ENCODE results near the gene SUCO.
"Not testable (repeated sequence)": the region's sequence is repeated elsewhere in the genome, so short reads cannot be mapped to it uniquely, and the experiment has no call there.

Gene SUCO

DNA sequence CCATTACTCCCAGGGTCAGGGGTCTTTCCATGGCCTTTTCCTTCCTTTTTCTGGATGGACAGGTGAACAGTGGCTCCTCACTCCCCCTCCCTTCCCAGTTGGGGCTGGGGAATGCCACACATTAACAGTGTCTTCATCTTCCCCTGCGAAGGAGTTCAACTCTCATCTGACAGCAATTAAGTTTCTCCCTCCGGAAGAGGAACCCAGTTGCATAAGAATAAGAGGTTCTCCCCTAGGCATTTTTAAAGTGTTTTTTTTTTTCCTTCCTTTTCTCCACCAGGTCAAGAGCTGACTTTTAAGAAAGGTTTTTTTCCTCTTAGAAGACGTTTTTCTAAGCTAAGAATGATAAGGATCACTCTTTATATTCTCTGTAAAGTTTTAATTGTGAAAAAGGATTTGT is 83.7 kb downstream of the SUCO start:
- DNase-seq = no peak

- DNase-seq = not testable (repeated sequence)
These were observed 87.7 kb downstream of the SUCO start for GRCh38 chr1:172620603-172621002.

DNA sequence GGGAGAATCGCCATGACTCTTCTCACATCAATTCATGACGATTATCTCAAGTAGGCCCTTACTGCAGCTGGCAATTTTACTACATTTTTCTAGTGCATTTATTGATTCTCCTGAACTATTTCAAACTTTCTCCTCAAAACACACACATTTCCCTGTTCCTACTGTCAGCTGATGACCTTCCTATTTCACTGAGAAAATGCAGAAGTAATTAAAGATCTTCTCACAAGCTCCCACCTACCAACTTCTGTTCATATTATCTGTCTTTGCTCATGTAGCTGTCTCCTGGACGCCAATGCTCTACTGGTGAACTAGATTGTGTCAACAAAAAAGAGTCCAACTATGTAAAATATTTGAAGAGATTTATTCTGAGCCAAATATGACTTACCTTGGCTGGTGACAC is 89.6 kb downstream of the SUCO start:
- DNase-seq = no peak

- no peak for DNase-seq
These were observed 90.8 kb downstream of the SUCO start for GRCh38 chr1:172623748-172624147.

DNA sequence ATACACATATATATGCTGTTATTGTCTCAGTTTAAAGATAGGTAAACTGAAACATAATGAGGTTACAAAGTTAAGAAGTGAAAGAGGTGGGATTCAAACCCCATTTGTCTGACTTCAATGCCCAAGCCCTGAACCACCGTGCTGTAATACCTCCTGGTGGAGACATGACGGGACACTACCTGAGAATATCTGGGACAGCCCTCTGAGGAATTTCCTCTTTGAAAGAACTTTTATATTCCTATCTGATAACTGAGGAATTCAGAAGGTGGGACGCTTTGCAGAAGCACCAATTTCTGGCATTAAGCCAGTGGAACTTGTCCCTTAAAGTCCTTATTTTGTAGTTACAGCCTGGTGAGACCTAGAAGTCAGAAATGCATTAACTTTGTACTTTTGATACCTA is 93.9 kb downstream of the SUCO start:
- DNase-seq = no peak

DNA sequence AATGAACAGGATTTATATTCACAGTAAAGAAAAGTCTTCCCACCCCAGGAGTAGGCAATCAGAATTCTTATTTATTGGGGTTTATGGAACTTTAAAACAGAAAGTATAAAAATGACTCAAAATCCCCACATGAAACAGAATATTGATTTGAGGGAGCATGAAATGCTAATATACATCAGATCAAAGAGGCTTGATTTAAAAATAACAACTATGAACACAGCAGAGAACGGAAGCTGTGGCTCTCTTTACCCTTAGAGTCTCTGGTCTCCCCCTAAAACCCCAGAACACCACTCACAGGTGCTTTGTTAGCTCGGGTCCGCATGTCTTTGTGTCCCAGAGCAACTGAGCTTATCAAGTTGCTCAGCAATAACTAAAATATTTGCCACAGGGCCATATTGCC is 94.8 kb downstream of the SUCO start:
- no peak for DNase-seq

DNA sequence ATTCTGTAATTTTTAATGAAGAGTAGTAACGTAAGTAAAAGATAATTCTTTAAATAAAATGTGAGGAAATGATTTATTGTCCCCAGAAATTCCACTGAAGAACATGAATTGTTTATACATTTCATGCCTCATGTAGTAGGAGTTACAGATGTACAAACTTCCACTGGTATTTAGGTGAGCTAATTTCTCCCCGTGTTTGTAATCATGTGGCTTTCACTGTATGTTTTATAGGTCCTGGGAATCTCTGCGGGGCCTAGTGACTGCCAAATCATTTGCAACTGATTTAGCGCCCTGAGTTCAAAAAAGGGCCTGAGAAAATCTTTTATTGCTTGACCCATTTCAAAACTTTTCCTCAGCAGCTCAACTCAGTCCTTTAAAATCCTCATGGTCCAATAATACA is 95.5 kb downstream of the SUCO start:
- DNase-seq = no peak

DNA sequence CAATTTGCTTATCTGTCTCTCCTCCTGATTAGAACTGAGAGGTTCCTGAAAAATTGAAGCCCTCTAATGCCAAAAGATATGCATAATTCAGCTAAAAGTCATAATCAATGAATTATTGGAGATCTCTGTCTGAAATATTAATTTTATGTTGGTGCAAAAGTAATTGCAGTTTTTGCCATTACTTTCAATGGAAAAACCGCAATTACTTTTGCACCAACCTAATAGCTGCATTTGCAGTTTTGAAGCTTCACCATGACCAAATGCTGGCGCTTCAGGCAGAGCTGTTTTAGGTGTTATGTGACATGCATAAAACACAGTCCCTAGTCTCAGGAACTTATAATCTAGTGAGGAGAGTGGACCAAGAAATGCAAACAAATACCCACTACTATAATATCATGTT is 96.2 kb downstream of the SUCO start:
- no peak for DNase-seq

- no peak for DNase-seq
These were observed 96.7 kb downstream of the SUCO start for GRCh38 chr1:172629638-172630037.

DNA sequence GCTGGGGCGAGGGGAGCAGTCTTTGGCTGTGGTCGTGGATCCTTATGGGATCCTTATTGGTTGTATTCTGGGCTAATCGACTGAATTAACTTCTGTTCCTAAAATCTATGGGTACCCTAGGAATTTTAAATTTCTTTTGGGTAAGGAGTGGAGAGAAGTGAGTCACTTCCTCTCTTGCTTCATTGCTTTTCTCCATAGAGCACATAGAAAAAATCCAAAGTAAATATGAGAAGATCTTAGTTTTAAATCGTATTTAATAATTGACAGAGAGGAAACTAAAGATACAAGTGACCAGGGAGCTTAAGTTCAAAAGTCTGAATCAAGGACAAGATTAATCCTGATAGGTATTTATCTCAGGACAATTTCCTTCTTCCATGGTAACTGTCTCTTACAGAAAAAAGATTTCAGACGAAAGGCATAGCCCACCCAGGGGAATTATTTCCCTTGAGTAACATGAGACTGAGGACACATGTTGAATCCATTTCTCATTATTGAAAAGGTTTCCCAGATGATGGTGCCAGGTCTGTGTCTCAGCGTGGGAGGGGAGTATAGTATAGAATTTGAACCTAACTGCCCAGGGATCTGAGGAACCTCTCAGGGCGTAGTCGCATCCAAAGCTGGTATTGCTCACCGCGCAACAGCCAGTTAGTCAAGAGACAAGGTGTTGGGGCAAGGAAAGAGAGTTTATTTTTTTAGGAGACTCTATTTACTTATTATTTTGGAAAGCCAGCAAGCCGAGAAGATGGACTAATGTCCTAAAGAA is 97.3 kb downstream of the SUCO start:
- DNase-seq = no peak

DNA sequence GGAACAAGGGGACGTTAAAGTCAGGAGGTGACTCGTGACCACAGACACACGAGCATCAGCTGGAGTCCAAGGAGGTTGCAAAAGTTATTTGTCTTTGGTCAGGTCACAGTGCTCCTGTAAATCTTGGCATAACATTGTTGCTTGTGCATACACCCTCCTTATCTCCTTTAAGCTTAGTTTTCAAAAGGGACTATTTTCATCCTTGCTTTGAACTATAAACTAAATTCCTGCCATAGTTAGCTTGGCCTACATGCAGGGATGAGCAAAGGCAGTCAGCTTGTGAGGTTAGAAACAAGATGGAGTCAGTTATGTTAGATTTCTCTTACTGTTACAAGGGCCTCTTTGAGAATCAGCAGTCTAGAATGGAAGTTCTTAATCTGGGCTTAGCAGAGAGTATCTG is 97.9 kb downstream of the SUCO start:
- no peak for DNase-seq

GRCh38 chr1:172637522-172637921 is 104.6 kb downstream of the SUCO start:
- no peak for DNase-seq

DNA sequence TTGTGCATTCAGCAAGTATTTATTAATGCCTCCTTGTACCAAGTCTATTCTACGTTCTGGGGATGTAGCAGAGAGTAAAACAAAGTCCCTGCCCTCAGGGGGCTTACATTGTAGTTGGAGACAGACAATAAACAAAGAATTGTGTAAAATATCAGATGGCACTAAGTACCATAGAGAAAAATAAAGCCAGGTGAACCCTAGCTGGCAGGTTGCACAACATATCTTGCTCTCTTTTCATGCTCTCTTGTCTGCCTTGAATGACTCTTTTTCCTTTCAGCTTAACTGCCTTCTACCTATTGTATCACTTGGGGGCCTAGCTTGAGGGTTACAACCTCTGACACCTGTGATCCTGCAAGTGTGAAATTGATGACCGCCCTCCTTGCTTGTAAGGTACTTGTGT is 105.3 kb downstream of the SUCO start:
- no peak for DNase-seq

DNA sequence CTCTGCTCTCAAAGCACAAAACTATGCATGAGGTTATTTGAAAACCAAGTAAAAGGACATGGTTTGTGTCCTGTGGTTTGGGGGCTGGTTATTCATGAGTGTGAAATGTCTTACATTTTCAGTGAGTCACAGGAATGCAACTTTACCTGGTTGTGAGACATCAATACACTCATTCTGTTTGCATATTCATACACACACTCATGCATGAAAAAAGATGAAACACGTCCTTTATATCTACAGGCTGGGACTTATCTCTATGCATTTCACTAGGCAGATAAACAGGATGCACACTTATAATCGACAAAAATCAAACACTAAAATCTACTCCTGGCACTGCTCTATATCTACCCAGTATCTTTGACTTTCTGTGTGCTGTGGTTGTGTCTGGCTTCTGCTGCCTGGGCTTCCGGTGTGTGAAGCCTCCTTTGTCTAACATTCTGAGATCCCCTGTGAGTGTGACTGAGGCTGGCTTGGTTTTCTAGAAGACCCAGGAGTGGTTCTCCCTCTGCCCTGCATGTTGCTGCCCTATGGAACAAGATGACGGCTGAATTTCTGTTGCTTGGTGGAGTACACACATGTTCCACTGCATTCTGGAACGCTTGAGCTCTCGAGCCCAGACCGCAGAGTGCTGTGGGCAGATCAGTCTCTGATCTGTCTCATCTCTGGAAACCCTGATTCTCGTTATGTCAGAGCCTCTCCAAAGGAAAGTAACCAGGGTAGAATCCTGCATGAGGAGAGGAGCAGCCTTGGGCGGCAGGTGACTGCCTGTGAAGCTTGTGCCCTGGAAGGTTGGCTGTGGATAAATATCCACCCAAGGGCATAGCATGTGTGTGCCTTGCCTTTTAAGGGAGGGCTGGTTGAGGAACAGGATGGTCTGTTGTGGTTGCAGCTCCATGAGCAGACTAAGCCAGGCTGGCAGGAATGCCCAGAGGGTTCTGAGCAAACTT is 106.2 kb downstream of the SUCO start:
- no peak for DNase-seq

DNA sequence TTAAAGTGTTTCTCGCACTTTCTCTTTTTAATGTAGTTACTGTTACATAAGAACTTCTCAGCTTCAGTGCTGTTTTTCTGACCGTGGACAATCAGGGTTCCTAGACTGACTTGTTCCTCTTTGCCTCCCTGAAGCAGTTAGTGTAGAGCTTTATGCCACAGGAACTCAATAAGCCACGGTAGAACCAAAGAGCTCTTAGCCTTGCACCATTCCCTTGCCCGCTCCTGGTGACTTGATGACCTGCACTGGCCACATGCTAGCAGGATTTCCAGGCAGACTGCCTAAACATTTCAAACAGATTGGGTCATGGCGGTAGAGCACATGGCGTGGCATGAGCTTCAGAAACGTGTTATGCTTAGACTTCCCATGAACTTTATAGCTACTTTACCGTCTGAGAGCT is 107.2 kb downstream of the SUCO start:
- DNase-seq = no peak

DNA sequence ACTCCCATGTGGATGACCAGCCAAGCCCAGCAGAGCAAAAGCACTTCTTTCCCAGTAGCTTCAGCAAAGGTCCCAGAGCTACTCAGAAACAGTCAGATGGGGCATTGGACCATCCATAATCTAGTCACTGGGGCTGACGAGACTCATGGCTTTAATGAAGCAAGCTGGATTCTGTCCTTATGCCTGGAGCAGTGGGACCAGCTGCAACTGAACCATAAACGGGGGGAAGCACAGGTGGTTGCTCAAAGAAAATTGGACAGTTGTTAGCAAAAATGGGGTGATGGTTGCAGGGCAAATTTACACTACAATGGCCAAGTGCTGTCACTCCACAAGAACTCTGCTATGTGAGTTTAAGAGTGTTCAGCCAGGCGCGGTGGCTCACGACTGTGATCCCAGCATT is 108.5 kb downstream of the SUCO start:
- DNase-seq = no peak

DNA sequence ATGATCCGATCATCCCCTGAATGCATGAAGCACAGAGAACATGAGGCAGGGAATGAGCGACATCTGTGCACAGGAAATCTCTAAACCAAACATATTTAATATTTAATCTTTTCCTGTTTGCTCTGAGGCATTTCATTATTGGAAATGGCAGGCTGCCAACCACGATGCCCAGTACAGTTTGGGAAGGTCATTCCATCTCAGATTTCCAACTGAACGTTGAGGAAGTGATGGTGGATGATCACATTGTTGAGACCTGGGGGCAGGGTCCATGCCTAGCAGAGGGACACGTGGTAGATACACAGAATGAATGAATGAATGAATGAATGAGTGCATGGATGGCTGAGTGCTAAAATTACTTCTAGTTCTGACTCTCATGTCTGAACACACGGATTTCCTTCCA is 110.0 kb downstream of the SUCO start:
- DNase-seq = no peak

GRCh38 chr1:172646653-172647052 is 113.7 kb downstream of the SUCO start:
- DNase-seq = no peak

DNA sequence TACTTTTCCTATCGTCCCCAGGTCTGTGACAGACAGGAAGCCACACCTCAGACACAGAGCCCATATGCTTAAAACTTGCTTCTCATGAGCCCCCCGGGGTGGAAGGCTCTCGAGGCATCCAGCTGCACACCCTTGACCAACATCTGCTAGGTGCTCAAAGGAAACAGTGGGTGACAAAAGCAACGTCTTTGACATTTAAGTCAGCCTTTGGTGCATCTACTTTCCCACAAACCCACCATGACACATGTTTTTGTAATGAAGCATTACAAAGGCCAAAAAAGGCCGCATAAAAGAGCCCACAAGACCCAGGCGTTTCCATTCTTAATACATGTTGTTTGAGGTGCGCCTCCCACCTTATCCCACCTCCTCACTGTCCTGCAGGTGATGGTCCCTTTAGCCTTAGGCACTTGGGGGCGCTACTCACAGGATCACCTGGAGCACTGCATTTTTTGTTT is 114.2 kb downstream of the SUCO start:
- no peak for DNase-seq

DNA sequence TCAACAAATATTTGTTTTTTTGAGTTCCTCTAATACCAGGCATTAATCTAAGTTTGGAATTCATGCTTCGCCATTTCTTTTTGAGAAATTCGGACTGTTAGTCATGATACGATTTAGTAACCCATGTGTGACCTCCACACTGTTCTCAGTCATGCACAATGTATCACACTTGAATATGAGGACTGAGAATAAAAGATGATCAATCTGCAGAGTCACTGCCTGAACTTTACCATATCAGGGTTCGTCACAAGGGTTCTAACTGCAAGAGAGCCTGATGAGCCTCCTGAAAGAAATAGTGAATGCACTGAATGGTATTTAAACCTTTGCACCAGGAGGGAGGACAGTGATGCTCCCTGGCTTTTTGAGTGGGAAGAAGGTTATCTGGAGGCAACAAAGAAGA is 115.0 kb downstream of the SUCO start:
- DNase-seq = no peak

DNA sequence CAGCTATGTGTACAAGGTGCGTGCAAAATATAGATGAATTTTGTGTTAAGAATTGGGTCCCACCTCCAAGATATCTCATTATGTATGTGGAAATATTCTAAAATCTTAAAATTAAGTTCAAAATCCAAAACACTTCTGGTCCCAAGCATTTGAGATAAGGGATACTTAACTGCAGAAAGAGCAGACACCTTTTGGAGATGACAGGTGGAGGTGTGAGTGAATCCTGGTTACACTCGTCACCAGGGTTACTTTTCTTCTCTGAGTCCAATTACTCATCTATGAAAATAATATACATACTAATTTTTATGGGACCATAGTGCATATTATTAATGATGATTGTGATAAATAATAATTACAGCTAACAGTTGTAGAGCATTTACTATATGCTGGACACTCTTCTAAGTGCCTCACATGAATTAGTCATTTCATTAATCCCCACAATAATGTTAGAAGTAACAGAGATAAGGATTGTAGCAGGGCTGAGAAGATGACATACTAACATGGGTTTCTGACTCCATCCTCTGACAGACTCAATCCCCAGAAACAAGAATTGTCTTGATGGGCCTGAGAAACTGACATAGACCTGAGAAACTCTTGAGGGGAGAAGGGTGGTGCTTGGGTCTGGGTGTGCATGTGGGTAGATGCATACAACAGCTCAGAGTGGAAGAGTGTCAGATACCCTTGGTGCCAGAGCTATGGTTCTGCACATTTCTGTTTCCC is 117.7 kb downstream of the SUCO start:
- DNase-seq = no peak

DNA sequence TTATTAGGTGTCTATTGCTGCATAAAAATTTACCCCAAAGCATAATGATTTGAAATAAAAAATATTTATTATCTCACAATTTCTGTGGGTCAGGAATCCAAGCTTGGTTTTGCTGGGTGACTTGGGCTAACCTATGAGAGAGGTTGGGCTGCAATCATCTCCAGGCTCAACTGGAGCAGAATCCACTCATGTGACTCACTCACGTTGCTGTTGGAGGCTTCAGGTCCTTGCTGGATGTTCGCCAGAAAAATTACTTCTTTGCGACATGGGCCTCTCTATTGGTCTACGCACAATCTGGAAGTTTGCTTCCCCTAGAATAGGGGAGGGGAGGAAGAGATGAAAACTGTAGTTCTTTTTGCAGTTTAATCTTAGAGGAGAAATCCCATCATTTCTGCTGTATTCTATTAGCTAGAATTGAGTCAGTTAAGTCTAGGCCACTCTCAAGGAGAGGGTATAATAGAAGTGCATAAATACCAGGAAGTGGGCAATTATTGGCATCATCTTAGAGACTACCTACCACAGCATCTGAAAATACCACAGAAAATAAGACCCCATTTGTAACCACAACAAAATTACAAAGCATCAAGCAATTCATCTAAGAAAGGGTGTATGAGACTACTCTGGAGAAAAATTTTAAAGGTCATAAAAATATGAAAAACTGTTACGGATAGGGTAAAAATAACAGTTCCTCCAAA is 120.2 kb downstream of the SUCO start:
- no peak for DNase-seq

- no peak for DNase-seq
These were observed 121.6 kb downstream of the SUCO start for GRCh38 chr1:172654535-172654934.
